ENCODE data around the gene PRPH2.

GRCh38 chr6:42694586-42694985, 27.8 kb downstream of the PRPH2 start:
- TF ChIP-seq, protein P1, sequence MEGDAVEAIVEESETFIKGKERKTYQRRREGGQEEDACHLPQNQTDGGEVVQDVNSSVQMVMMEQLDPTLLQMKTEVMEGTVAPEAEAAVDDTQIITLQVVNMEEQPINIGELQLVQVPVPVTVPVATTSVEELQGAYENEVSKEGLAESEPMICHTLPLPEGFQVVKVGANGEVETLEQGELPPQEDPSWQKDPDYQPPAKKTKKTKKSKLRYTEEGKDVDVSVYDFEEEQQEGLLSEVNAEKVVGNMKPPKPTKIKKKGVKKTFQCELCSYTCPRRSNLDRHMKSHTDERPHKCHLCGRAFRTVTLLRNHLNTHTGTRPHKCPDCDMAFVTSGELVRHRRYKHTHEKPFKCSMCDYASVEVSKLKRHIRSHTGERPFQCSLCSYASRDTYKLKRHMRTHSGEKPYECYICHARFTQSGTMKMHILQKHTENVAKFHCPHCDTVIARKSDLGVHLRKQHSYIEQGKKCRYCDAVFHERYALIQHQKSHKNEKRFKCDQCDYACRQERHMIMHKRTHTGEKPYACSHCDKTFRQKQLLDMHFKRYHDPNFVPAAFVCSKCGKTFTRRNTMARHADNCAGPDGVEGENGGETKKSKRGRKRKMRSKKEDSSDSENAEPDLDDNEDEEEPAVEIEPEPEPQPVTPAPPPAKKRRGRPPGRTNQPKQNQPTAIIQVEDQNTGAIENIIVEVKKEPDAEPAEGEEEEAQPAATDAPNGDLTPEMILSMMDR (IDR thresholded peaks at IDR 0.05): no peak
- TF ChIP-seq POLR2A (IDR thresholded peaks at IDR 0.05): no peak

Measured in Peyer's patch (tissue), 4 donors.